GM13976 (cell line): Measurements from ENCODE around the gene SIGLEC6.

Source experiments
- DNase-seq: peaks from one replicate; pipeline ENCODE4 v3.0.0; 2012; ENCODE audit warnings: low spot score
- in situ Hi-C: fragments of 300-500 bp; cut with MboI; formaldehyde crosslinking; loops from one replicate; pipeline ENCODE4 v1.12.0; 2022; ENCODE audit warnings: low sequenced_read_pairs, mixed read lengths, inconsistent platforms; ENCODE audit not compliant: unreplicated experiment
- TF ChIP-seq, protein P1 (sequence below): IDR thresholded peaks from 2 replicates; pipeline ENCODE4 v1.5.1; 2012; ENCODE audit warnings: borderline replicate concordance, mild to moderate bottlenecking; ENCODE audit not compliant: insufficient read depth; ENCODE audit errors: extremely low read depth, missing control alignments, control extremely low read depth

The SIGLEC6 gene

DNA sequence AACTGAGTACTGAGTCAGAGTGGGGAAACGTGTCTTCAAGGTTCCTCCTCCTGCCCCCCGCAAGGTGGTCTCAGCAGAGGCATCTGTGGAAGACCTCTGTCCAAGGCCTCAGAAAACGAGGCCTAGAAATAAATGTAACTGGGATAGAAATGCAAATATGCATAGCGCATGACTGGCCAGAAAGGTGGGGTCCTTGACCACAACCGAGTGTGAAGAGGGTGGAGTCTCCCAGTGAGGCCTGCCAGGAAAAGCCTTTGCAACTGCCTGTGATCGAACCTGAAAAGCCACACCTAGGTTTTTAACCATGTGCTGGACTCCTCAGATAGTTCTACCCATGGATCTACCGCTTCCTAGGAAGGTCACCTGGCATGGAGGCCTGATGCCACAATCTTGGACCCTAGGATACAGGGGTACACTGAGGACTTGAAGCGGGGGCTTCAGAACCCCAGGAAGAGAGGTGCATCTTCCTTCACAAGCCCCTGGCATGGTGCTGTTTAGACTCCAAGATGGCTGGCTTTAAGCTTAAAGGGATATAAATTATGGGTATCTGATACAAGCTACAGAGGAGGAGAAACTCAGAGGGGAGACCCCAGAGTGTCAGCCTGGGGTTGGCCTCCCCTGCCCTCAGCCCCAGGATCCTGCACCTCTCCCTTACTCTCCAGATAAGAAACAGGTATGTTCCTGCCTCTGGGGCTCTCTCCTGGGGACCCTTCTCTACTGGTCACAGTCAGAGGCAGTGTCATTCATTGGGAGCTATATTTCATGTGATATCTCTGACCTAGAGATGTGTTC, 18.3 kb upstream of the SIGLEC6 start:
- TF ChIP-seq, protein P1, sequence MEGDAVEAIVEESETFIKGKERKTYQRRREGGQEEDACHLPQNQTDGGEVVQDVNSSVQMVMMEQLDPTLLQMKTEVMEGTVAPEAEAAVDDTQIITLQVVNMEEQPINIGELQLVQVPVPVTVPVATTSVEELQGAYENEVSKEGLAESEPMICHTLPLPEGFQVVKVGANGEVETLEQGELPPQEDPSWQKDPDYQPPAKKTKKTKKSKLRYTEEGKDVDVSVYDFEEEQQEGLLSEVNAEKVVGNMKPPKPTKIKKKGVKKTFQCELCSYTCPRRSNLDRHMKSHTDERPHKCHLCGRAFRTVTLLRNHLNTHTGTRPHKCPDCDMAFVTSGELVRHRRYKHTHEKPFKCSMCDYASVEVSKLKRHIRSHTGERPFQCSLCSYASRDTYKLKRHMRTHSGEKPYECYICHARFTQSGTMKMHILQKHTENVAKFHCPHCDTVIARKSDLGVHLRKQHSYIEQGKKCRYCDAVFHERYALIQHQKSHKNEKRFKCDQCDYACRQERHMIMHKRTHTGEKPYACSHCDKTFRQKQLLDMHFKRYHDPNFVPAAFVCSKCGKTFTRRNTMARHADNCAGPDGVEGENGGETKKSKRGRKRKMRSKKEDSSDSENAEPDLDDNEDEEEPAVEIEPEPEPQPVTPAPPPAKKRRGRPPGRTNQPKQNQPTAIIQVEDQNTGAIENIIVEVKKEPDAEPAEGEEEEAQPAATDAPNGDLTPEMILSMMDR: no peak
- in situ Hi-C loops: no loop called here
- no peak for DNase-seq

DNA sequence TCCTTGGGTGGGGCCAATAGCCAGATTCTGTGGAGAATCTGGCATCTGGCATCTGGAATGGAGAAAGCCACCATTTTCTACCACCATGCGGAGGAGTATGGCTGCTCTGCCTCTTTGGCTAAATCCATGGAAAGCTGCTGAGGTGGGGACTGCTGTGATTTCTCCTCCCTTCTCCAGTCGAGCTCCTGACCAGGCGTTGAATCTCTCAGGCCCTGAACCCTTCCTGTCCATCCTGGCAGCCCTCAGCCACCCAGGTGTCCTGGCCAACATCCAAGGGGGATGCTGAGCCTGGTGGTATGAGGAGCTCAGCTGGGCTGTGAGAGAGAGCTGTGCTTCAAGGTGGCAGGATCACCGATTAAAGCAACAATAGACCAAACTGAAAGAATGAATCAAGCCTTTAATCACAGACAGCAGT, 17.4 kb upstream of the SIGLEC6 start:
- DNase-seq: no peak
- TF ChIP-seq, protein P1: no peak
- in situ Hi-C loops: no loop called here

DNA sequence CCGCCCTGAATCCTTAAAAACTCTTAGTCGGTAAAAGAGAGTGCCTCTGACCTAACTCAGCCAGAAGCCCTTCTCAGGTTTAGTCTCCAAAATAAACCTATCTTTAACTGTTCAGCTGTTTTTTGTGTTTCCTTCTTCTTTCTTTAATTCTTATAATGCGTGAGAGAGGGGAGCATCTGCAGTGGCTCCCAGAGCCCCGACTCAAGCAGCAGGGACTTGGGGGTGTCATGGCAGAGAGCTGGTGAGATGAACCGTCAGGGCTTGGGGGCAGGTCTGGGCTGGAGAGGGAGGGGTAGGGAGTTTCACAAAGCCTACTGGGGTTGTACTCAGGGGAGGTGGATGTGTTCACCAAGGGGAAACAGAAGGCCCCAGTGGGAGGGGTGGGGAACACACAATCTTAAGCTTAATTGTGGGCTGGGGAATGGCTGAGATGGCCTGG, 16.8 kb upstream of the SIGLEC6 start:
- no peak for DNase-seq
- in situ Hi-C loops: no loop called here
- TF ChIP-seq, protein P1: no peak

DNA sequence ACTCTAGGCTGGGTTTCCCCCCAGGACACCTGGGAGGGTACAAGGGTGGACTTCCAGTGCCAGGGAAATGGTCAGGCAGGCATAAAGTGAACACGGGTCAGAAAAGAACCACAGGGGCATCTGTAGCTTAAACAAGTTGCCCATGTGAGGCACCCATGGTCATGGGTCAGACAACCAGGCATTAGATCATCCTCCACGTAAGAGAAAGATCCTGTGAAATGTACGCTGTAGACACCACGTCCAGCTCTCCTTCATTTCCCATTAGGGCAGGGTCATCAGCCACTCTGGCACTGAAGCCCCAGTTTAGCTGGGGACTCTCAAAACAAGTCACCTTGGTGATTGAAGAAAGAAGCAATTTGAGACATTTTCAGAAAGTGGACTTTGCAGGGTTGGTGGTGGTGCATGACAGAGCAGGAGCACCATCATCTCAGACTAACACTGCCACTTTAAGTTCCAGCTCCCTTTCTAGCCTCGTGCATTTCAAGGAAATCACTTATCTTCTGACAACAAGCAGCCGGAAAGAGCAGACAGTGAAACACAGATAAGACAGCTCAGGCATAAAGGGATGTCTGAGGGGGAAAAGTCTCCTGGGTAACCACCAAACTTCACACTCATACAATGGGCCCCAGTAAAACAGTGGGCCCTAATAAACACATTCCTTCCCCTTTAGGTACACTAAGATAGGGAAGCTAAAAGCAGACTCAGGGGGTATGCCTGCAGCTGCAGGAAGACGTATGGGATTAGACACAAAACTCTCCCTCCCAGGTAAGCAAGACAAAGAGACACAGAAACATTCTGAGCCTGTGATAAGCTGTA, 16.1 kb upstream of the SIGLEC6 start:
- in situ Hi-C loops: no loop called here
- TF ChIP-seq, protein P1: no peak
- DNase-seq: no peak

DNA sequence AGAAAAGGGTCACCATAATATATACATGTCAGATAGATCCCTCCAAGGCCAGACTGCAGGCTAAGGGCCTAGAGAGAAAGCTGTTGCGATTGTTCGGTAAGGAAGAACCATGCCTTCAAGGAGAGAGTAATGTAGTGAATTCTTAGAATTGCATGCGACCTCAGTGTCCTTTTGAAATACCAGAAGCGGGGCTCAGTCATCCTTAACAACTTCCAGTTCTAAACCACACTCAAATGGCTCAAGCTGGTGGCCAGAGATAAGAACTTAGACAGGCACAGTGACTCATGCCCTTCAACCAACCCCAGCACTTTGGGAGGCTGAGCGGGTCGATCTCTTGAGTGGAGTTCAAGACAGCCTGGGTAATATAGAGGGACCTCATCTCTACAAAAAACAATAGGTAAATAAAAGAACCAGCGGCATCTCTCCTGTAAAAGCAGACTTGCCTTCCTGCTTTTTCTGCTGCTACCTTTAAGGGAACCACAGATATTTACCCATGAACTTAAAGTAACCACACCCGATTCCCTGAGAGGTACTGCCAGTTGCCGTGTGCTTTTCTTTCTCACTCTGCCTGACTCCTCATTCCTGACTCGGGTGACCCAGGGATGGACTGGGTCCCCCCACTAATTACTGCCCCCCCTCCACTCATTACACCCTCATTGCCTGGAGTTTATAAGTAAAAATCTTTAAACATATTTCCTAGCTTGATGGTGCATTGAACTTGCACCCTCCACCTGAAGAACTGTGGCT, 15.4 kb upstream of the SIGLEC6 start:
- TF ChIP-seq, protein P1: no peak
- no peak for DNase-seq
- in situ Hi-C loops: no loop called here

DNA sequence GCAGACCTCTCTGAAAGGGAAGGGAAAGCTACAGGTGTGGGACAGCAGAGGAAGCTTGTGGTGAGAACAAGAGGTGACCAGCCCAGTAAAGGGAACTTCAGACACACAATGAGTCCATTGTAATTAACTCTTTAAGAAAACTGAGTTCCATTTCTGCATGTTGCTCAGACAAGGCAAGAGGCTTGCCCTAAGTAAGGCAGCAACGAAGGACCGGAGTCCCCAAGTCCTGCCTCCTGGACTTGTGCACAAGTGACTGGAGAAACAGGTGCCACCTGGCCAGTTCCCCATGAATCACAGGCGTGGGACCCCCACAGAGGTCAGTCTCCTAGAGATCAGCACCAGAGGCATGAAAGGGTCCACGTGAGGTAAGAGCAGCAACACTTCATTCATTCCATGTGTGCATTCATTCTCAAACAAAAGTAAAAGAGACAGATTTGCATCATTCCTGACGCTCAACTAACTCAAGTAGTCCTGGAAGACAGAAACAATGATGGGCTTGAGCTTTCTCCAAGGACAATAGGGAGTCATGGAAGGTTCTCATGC, 14.7 kb upstream of the SIGLEC6 start:
- TF ChIP-seq, protein P1: no peak
- in situ Hi-C loops: no loop called here
- no peak for DNase-seq
